NOMO-1 treated with dmso at 0.1 percent for 144 hours (cell line): Measurements from ENCODE around the gene STPG3.
"Not testable (repeated sequence)": the region's sequence is repeated elsewhere in the genome, so short reads cannot be mapped to it uniquely, and the experiment has no call there.

Source experiments
- DNase-seq: peaks from one replicate; lab custom pipeline; 2025; ENCODE audit not compliant: unreplicated experiment; lab: John Stamatoyannopoulos, UW

The STPG3 gene

GRCh38 chr9:137244486-137245449 lies 6.3 kb upstream of the STPG3 start:
- no peak for DNase-seq

- no peak for DNase-seq
Measured at GRCh38 chr9:137245450-137246421, 5.3 kb upstream of the STPG3 start.

GRCh38 chr9:137247135-137247915 lies 3.8 kb upstream of the STPG3 start:
- DNase-seq = no peak

- DNase-seq = no peak
Measured at GRCh38 chr9:137247916-137248175, 3.2 kb upstream of the STPG3 start.

GRCh38 chr9:137250329-137251193 lies 525 bp upstream of the STPG3 start:
- no peak for DNase-seq

- no peak for DNase-seq
Measured at GRCh38 chr9:137251490-137252268, 593 bp downstream of the STPG3 start.

- DNase-seq = no peak
Measured at GRCh38 chr9:137252555-137253506, 1.7 kb downstream of the STPG3 start.

- DNase-seq = no peak
Measured at GRCh38 chr9:137253717-137254623, 2.9 kb downstream of the STPG3 start.

GRCh38 chr9:137254624-137255447 lies 3.8 kb downstream of the STPG3 start, which contains the start of gene NELFB:
TSS of gene NELFB (plus strand) at chr9:137255327.
- DNase-seq = peak; percentile 90

- no peak for DNase-seq
Measured at GRCh38 chr9:137255448-137256114, 4.5 kb downstream of the STPG3 start.

- DNase-seq = no peak
Measured at GRCh38 chr9:137256362-137256761, 5.3 kb downstream of the STPG3 start.

- DNase-seq = no peak
Measured at GRCh38 chr9:137256856-137257255, 5.8 kb downstream of the STPG3 start.

- not testable (repeated sequence) for DNase-seq
Measured at GRCh38 chr9:137262173-137262908, 11.3 kb downstream of the STPG3 start.

GRCh38 chr9:137262909-137263285 lies 11.8 kb downstream of the STPG3 start:
- no peak for DNase-seq

GRCh38 chr9:137263506-137263905 lies 12.4 kb downstream of the STPG3 start:
- DNase-seq = no peak
